Stimulated activated CD4-positive, alpha-beta T cell treated with anti-CD3 and anti-CD28 coated beads, Interleukin-1b, Interleukin-23, amount 100 ng/mL, for 1 hour (primary cell): Measurements from ENCODE around the gene GAA.

Source experiments
- DNase-seq, 2 donors: peaks; one replicate each; pipeline ENCODE4 v3.0.0-alpha.2; 2020; ENCODE audit warnings: low read depth in 2 of 2

Gene GAA

GRCh38 chr17:80104321-80104955 is 3.1 kb downstream of the GAA start:
- no peak for DNase-seq

- DNase-seq = no peak
Measured at GRCh38 chr17:80104956-80105375, 3.6 kb downstream of the GAA start.

GRCh38 chr17:80105762-80106161 is 4.4 kb downstream of the GAA start:
- DNase-seq = no peak

GRCh38 chr17:80106176-80106575 is 4.8 kb downstream of the GAA start:
- no peak for DNase-seq

- DNase-seq = no peak
Measured at GRCh38 chr17:80106751-80107150, 5.4 kb downstream of the GAA start.

GRCh38 chr17:80107231-80108021 is 6.0 kb downstream of the GAA start:
- DNase-seq = no peak

- no peak for DNase-seq
Measured at GRCh38 chr17:80108036-80108971, 6.9 kb downstream of the GAA start.

- no peak for DNase-seq
Measured at GRCh38 chr17:80109066-80109660, 7.8 kb downstream of the GAA start.

GRCh38 chr17:80109713-80110446 is 8.5 kb downstream of the GAA start:
- no peak for DNase-seq

- DNase-seq = no peak
Measured at GRCh38 chr17:80110447-80110812, 9.0 kb downstream of the GAA start.

- no peak for DNase-seq
Measured at GRCh38 chr17:80110927-80111701, 9.7 kb downstream of the GAA start.

- no peak for DNase-seq
Measured at GRCh38 chr17:80111702-80112470, 10.5 kb downstream of the GAA start.

- DNase-seq = no peak
Measured at GRCh38 chr17:80112471-80113032, 11.2 kb downstream of the GAA start.

GRCh38 chr17:80113033-80113484 is 11.7 kb downstream of the GAA start:
- no peak for DNase-seq

- DNase-seq = no peak
Measured at GRCh38 chr17:80114758-80115157, 13.4 kb downstream of the GAA start.

- no peak for DNase-seq
Measured at GRCh38 chr17:80115159-80115558, 13.8 kb downstream of the GAA start.

GRCh38 chr17:80116276-80116920 is 15.0 kb downstream of the GAA start:
- DNase-seq = no peak

- DNase-seq = no peak
Measured at GRCh38 chr17:80116921-80117380, 15.6 kb downstream of the GAA start.
